GM10266 (cell line): Measurements from ENCODE around the gene C21orf58.

Source experiments
- DNase-seq: peaks from one replicate; pipeline ENCODE4 v3.0.0; 2012; ENCODE audit errors: extremely low spot score
- TF ChIP-seq, protein P1 (sequence below): IDR thresholded peaks from 2 replicates; pipeline ENCODE4 v1.5.1; 2012; ENCODE audit warnings: mild to moderate bottlenecking, low read depth; ENCODE audit not compliant: control insufficient read depth, insufficient read depth; ENCODE audit errors: missing control alignments

Gene C21orf58

DNA sequence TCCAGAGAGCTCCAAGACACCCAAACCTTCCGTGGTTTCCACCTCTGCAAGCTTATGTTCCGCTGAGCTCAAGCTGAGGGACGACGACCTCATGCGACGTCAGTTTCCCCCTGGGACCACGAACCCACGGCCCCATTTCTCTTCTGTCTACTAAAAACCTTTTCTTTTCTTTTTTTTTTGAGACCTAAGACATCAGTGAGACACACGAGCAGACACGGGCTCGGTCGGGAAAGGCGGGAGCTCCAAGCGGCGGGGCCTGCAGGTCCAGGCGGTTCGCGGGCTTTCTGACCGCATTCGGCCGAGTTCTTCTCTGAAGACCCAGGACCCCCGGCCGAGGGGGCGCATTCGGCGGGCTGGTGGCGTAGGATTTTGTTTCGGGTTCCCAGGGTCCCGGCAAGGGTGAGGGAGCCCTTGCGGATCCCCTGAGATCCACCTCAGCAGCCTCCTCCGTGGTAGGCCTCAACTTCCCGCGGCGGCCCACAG is 402 bp downstream of the C21orf58 start:
- DNase-seq: no peak
- TF ChIP-seq, protein P1, sequence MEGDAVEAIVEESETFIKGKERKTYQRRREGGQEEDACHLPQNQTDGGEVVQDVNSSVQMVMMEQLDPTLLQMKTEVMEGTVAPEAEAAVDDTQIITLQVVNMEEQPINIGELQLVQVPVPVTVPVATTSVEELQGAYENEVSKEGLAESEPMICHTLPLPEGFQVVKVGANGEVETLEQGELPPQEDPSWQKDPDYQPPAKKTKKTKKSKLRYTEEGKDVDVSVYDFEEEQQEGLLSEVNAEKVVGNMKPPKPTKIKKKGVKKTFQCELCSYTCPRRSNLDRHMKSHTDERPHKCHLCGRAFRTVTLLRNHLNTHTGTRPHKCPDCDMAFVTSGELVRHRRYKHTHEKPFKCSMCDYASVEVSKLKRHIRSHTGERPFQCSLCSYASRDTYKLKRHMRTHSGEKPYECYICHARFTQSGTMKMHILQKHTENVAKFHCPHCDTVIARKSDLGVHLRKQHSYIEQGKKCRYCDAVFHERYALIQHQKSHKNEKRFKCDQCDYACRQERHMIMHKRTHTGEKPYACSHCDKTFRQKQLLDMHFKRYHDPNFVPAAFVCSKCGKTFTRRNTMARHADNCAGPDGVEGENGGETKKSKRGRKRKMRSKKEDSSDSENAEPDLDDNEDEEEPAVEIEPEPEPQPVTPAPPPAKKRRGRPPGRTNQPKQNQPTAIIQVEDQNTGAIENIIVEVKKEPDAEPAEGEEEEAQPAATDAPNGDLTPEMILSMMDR: no peak

DNA sequence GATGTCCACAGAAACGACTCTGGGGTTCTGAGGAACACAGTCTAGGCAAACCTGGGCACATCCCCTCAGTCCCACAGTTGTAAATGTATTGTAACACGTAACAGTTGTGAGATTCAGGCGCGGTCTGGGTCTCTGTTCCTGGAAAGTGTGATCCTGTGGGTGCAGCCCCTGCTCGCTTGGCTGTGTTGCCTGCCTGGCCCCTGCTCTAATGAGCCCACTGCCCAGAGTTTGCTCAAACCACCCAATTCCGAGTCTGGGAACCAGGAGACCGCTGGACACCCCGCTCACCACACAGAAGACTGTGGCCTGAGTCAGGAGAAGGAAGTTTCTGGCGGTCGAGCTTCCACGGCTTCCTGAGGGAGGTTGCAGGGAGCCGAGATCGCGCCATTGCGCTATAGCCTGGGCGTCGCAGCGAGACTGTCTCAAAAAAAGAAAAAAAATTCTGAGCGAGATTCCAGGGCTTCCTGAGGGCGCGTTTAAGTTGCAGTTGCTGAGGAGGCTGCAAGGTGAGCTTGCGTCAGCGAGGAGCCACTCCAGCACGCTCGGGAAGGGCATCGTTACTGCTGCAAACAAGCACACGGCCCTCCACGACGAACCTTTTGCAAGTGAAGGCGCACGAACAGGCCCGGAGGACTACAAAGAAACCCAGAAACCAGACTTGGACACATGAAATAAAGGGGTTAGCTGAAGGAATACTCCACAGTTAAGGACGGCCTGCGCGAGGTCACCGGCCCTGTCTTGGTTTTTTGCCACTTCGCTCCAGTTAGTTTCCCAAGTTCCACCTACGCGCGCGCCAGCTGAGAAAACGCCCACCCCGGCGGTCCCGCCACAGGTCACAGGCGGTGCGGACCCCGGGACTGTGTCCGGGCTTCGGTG is 1.1 kb downstream of the C21orf58 start:
- TF ChIP-seq, protein P1: no peak
- no peak for DNase-seq

DNA sequence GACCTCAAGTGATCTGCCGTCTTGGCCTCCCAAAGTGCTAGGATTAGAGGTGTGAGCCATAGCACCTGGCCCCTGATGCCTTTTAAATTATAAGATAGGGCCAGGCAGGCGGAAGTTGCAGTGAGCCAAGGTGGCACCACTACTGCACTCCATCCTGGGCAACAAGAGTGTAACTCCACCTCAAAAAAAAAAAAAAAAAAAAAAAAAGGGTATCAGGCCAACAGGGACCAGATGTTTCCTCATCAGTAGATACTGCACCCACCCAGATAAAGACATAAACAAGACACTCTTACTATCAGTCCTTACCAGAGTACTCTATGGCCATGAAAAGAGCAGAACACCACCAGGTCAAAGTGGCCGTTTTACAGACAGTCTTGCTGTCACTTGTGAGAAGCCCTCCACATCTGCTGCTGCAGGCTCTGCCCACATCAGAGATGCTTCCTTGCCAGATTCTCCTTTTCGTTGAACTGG is 3.3 kb downstream of the C21orf58 start:
- TF ChIP-seq, protein P1: no peak
- no peak for DNase-seq

DNA sequence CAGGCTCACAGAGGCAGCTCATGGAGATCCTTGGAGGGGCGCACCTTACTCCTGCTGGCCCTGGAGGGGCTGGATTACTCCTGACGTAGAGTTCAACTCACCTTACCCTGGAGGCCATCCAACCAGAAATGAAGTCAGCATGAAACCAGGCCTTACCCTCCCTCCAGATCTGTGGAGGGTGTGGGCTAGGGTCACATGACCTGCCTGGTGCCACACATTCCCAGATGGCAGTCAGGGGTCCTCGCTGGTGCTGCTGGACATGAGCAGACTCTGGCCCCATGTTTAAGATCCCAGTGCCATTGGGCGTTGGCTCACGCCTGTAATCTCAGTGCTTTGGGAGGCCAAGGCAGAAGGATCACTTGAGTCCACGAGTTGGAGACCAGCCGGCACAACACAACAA is 4.5 kb downstream of the C21orf58 start:
- TF ChIP-seq, protein P1: no peak
- DNase-seq: no peak

DNA sequence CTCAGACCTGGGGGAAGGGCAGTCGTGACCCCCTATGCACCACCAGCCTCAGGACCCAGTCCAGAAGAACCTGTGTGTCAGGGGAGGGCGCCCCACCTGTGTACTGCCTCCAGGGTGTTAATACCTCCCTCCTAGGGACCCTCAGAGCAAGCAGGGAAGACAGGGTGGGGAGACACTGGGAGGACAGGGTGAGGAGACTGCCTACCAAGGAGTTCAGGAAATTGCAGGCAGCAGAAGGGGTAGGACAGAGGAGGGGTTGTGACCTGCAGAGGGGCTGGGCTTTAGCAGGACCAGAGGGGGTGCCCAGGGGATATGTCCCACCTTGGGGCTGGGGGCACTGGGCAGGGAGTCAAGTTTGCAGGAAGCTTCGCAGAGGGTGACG is 5.2 kb downstream of the C21orf58 start:
- DNase-seq: no peak
- TF ChIP-seq, protein P1: no peak

DNA sequence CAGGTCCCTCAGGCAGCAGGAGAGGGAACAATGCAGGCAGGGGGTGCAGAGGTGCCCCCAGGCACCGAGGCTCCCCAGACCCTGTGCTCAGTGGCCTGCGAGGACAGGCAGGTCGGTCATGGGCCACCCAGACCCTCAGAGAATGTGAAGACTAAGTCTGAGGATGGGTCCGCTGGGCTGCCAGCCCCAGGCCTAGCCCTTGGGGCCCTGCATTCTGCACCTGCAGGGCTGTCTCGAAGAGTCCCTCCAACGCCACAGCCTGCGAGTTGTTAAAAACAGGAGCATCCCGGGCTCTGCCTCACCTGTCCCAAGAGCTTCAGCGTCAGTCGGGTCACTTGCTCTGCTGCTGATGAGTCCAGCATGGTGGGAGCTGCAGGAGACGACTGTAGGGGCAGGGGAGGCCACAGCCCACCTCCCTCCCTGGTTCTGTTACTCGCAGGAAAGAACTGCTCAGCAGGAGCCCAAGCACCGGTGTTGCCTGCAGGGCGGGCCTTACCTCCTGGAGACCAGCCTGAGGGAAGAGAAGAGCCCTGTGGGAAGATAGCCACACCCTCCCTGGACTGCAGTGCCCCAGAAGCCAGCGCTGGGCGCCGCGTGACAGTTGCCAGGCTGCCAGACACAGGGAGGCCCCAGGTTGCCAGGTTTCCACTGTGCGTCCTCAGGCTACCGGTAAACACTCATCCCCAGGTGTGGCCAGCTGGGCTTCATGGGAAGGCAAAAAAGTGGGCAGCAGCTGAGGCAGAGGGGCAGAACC is 5.8 kb downstream of the C21orf58 start:
- TF ChIP-seq, protein P1: no peak
- no peak for DNase-seq
